GM10248 (cell line): ENCODE measurements around the gene IRF1.

Experiments
- CTCF ChIA-PET: fragments of 300-600 bp; sonication (Branson Sonifier 250); formaldehyde crosslinking; extraction: SDS; loops from one replicate; lab custom pipeline; 2021; ENCODE audit warnings: antibody characterized with exemption; lab: Yijun Ruan, JAX
- POLR2A ChIA-PET: fragments of 350-650 bp; sonication (Branson Sonifier 250); formaldehyde crosslinking; extraction: SDS; loops from one replicate; lab custom pipeline; 2020; ENCODE audit warnings: antibody characterized with exemption; lab: Yijun Ruan, JAX
- DNase-seq: peaks from one replicate; pipeline ENCODE4 v3.0.0; 2012; ENCODE audit errors: extremely low spot score
- CTCF ChIP-seq: IDR thresholded peaks from 2 replicates; pipeline ENCODE4 v1.5.1; 2012; ENCODE audit warnings: mild to moderate bottlenecking, low read depth; ENCODE audit errors: extremely low read depth, missing control alignments, control extremely low read depth

IRF1 gene

DNA sequence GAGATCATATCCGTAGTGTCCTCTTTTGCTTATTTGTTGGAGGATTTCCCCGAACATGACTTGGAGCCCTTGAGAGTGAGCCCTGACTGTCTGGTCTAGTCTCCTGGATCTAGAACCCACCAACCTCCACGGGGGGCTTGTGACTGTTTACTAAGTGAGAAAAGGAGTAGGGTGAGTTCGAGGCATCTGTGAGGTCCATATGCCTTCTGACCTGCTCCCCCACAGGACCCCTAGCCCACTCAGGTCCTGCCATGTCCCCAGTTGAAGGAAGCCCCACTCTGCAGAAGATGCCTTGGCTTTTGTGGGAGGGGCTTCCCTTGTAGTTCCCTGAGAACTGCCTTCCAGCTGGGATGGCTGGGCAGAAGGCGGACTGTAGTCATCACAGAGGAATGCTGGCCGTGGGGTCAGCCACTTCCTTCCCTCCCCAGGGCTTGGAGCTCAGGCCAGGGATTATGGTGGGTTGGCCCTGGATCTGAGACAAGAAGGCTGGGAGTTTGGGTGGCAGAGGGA, 7.0 kb upstream of the IRF1 start:
- DNase-seq, result no peak
- ChIA-PET CTCF (interaction anchor here (0.7 to 13.1 kb wide), 7 partner anchors 8 to 259 kb away, joined by 4 to 255 read pairs (median 47); partner anchors contain the start of gene IRF1), POLR2A (interaction anchor here (1.7 to 2.5 kb wide), 2 partner anchors 11 to 19 kb away, joined by 4 to 12 read pairs; no protein-coding TSS in a partner anchor)
- no peak for TF ChIP-seq CTCF

GRCh38 chr5:132496631-132497487, 6.3 kb upstream of the IRF1 start:
- POLR2A ChIA-PET, result interaction anchor here (0.6 to 2.5 kb wide), 7 partner anchors 10 to 240 kb away, joined by 3 to 12 read pairs (median 4); no protein-coding TSS in a partner anchor
- peak; percentile 86 for DNase-seq
- CTCF ChIA-PET, result interaction anchor here (1.1 to 13.1 kb wide), 15 partner anchors 7 to 259 kb away, joined by 3 to 255 read pairs (median 7); partner anchors contain the start of gene IRF1
- TF ChIP-seq CTCF, result no peak

DNA sequence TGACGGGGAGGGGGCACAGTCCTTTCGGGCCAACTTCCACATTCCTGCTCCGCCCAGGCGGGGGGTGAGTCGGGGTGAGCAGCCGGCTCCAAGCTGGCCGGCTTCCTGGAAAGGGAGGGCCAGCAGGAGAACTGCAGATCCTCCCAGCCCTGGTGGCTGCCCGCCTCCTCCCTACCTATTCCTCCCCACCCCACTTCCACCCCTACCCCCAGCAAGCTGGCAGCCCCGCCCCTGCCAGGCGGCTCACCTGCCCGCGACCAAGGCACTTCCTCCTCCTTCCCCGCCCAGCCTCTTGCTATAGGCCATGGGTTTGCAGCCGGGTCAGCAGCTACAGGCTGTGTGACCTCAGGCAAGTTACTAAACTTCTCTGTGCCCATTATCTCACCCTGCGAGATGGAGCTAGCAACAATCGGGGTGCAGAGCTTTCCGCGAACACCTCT, 5.6 kb upstream of the IRF1 start:
- TF ChIP-seq CTCF, result no peak
- POLR2A ChIA-PET, result interaction anchor here (0.6 to 2.5 kb wide), 8 partner anchors 12 to 240 kb away, joined by 3 to 12 read pairs (median 4); no protein-coding TSS in a partner anchor
- DNase-seq, result peak; percentile 70
- CTCF ChIA-PET, result interaction anchor here (1.1 to 13.1 kb wide), 11 partner anchors 9 to 258 kb away, joined by 3 to 255 read pairs (median 5); no protein-coding TSS in a partner anchor

DNA sequence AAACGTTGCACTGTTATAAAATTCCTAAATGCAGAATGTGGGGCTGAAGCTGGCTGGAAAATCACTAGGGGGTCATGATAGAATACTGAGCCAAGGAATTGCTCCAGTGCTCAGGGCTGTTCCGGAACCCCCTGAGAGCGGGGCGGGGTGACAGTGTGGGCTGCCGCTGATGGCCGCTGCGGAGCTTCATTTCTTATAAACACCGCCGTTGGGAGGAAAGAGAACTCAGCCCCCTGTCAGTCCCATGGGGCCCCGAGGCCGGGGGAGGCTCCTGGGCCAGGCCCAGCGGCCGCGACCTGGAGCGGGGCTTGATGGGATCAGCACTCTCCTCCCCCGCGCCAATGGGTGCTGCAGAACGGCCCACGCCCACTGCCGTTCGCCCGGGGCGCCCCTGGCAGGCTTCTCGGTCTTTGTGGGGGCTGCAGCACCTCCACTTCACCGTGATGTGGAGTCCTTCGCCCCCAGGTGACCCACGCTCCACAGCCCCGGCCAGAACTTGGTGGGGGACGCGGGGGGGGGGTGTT, 5.2 kb upstream of the IRF1 start:
- peak; percentile 83 for DNase-seq
- ChIA-PET CTCF (interaction anchor here (1.1 to 13.1 kb wide), 13 partner anchors 9 to 325 kb away, joined by 3 to 255 read pairs (median 4); no protein-coding TSS in a partner anchor), POLR2A (interaction anchor here (0.6 to 2.5 kb wide), 5 partner anchors 11 to 248 kb away, joined by 3 to 12 read pairs (median 4); no protein-coding TSS in a partner anchor)
- TF ChIP-seq CTCF, result peak; percentile 0

DNA sequence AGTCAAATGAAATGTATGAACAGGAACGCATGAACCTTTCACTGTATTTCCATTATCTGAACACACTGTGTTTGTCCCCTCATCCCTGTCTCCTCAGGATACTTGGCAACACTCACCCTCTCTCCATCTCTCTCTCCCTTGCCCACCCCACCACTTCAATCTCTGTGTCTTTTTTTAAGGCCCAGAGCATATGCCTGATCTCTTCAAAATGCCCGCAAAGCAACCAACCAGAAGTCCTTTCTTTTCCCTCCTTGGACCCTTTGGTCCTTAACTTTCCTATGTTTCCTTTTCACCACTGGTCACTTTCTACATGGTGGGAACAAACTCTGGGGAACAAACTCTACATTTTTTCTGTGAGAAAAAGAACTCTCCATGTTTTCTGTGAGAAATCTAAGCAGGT, 3.2 kb upstream of the IRF1 start:
- no peak for TF ChIP-seq CTCF
- DNase-seq, result no peak
- ChIA-PET CTCF (interaction anchor here (2.7 kb wide), 1 partner anchor 83 kb away, joined by 12 read pairs; no protein-coding TSS in a partner anchor), POLR2A (interaction anchor here (1.2 kb wide), 1 partner anchor 15 kb away, joined by 3 read pairs; no protein-coding TSS in a partner anchor)

- POLR2A ChIA-PET, result interaction anchor here (1.2 kb wide), 1 partner anchor 14 kb away, joined by 3 read pairs; no protein-coding TSS in a partner anchor
- DNase-seq, result no peak
- CTCF ChIA-PET, result interaction anchor here (1.4 to 7.5 kb wide), 4 partner anchors 7 to 83 kb away, joined by 4 to 62 read pairs (median 37); no protein-coding TSS in a partner anchor
Measured at GRCh38 chr5:132493241-132493640, 2.7 kb upstream of the IRF1 start.

More at GRCh38 chr5:132493241-132493640, 2.7 kb upstream of the IRF1 start:
- no peak for TF ChIP-seq CTCF
